ENCODE measurements around the gene DENND4C.

GRCh38 chr9:19281801-19282200 is 51.3 kb downstream of the DENND4C start:
- no peak for TF ChIP-seq POLR2AphosphoS5 (IDR thresholded peaks at IDR 0.05)
- TF ChIP-seq, protein P1, sequence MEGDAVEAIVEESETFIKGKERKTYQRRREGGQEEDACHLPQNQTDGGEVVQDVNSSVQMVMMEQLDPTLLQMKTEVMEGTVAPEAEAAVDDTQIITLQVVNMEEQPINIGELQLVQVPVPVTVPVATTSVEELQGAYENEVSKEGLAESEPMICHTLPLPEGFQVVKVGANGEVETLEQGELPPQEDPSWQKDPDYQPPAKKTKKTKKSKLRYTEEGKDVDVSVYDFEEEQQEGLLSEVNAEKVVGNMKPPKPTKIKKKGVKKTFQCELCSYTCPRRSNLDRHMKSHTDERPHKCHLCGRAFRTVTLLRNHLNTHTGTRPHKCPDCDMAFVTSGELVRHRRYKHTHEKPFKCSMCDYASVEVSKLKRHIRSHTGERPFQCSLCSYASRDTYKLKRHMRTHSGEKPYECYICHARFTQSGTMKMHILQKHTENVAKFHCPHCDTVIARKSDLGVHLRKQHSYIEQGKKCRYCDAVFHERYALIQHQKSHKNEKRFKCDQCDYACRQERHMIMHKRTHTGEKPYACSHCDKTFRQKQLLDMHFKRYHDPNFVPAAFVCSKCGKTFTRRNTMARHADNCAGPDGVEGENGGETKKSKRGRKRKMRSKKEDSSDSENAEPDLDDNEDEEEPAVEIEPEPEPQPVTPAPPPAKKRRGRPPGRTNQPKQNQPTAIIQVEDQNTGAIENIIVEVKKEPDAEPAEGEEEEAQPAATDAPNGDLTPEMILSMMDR (IDR thresholded peaks at IDR 0.05 in 8 of 11, conservative IDR thresholded peaks at IDR 0.05 in 3 of 11) = no peak
- TF ChIP-seq POLR2A (IDR thresholded peaks at IDR 0.05) = no peak
